ENCODE measurements around the gene MON2.

The MON2 gene

GRCh38 chr12:62631471-62632410 is 165.1 kb downstream of the MON2 start:
- in situ Hi-C loops (cut with HindIII; ENCODE audit: low pct_ligation_motif_present, low pct_unique_long_range_greater_than_20kb, low sequenced_read_pairs) = no loop called here
- DNase-seq = peak; percentile 62

- in situ Hi-C loops (cut with HindIII; ENCODE audit: low pct_ligation_motif_present, low pct_unique_long_range_greater_than_20kb, low sequenced_read_pairs) = no loop called here
- peak; percentile 33 for DNase-seq
Observed at GRCh38 chr12:62632411-62632918, 165.8 kb downstream of the MON2 start.

GRCh38 chr12:62635649-62636048 is 169.0 kb downstream of the MON2 start:
- no peak for DNase-seq
- in situ Hi-C loops (cut with HindIII; ENCODE audit: low pct_ligation_motif_present, low pct_unique_long_range_greater_than_20kb, low sequenced_read_pairs) = no loop called here

GRCh38 chr12:62637679-62638078 is 171.1 kb downstream of the MON2 start:
- in situ Hi-C loops (cut with HindIII; ENCODE audit: low pct_ligation_motif_present, low pct_unique_long_range_greater_than_20kb, low sequenced_read_pairs) = no loop called here
- DNase-seq = no peak

GRCh38 chr12:62640910-62641448 is 174.4 kb downstream of the MON2 start:
- no peak for DNase-seq
- in situ Hi-C loops (cut with HindIII; ENCODE audit: low pct_ligation_motif_present, low pct_unique_long_range_greater_than_20kb, low sequenced_read_pairs) = no loop called here

GRCh38 chr12:62642486-62642885 is 175.9 kb downstream of the MON2 start:
- DNase-seq = no peak
- in situ Hi-C loops (cut with HindIII; ENCODE audit: low pct_ligation_motif_present, low pct_unique_long_range_greater_than_20kb, low sequenced_read_pairs) = no loop called here

- in situ Hi-C loops (cut with HindIII; ENCODE audit: low pct_ligation_motif_present, low pct_unique_long_range_greater_than_20kb, low sequenced_read_pairs) = no loop called here
- DNase-seq = no peak
Observed at GRCh38 chr12:62643486-62643885, 176.9 kb downstream of the MON2 start.

GRCh38 chr12:62646566-62646965 is 179.9 kb downstream of the MON2 start:
- in situ Hi-C loops (cut with HindIII; ENCODE audit: low pct_ligation_motif_present, low pct_unique_long_range_greater_than_20kb, low sequenced_read_pairs) = no loop called here
- no peak for DNase-seq

- DNase-seq = no peak
- in situ Hi-C loops (cut with HindIII; ENCODE audit: low pct_ligation_motif_present, low pct_unique_long_range_greater_than_20kb, low sequenced_read_pairs) = no loop called here
Observed at GRCh38 chr12:62647586-62647985, 181.0 kb downstream of the MON2 start.

GRCh38 chr12:62649412-62650138 is 182.9 kb downstream of the MON2 start:
- DNase-seq = no peak
- in situ Hi-C loops (cut with HindIII; ENCODE audit: low pct_ligation_motif_present, low pct_unique_long_range_greater_than_20kb, low sequenced_read_pairs) = no loop called here

All from ACHN (cell line).